GM21515 (cell line): ENCODE results near the gene SRD5A3.

Experiments
- ATAC-seq: cut with Tn5 transposase; IDR thresholded peaks from one replicate; pipeline ENCODE4 v1.9.1; 2021; ENCODE audit not compliant: unreplicated experiment

Gene SRD5A3

DNA sequence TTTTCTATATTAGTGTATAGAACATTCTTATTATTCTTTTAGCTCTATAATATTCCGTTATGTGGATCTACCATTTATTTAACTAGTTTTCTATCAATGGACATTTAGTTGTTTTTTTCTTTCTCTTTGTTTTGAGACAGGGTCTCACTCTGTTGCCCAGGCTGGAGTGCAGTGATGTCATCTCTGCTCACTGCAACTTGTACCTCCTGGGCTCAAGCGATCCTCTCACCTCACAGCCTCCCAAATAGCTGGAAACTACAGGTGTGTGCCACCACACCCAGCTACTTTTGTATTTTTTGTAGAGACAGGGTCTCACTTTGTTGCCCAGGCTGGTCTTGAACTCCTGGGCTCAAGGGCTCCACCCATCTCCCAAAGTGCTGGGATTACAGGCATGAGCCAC lies 60.5 kb downstream of the SRD5A3 start:
- no peak for ATAC-seq

DNA sequence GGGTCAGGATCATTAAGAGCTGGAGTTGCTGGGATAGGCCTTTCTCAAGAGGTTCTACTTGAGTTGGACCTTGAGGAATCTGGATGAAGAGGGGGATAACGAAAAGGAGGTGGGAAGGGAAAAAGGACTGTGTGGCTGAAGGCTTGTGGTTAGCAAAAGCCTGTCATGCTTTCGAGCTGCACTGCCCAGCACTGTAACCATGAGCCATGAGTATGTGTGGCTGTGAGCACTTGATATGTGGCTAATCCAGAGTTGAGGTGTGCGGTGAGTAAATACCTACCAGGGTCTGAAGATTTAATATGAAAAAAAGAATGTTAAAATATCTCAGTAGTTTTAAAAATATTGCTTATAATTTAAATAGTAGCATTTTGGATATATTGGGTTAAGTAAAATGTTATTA lies 61.1 kb downstream of the SRD5A3 start:
- no peak for ATAC-seq

DNA sequence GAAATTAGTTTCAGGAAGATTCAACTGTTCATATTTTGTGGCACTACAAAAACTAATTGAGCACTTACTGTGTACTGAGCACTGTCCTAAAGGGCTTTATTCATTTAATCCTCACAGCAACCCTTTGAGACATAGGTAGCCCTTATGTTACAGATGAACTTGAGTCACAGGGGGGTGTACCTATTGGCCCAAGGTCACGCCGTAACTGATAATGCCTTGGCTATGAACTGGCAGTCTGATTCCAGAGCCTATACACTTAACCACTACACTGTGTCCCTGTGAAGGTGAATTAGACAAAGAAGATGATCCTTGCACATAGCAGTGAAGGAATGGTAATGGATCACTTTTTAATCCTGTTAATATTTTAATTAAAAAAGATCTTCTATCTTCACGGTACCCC lies 61.7 kb downstream of the SRD5A3 start:
- ATAC-seq: no peak

DNA sequence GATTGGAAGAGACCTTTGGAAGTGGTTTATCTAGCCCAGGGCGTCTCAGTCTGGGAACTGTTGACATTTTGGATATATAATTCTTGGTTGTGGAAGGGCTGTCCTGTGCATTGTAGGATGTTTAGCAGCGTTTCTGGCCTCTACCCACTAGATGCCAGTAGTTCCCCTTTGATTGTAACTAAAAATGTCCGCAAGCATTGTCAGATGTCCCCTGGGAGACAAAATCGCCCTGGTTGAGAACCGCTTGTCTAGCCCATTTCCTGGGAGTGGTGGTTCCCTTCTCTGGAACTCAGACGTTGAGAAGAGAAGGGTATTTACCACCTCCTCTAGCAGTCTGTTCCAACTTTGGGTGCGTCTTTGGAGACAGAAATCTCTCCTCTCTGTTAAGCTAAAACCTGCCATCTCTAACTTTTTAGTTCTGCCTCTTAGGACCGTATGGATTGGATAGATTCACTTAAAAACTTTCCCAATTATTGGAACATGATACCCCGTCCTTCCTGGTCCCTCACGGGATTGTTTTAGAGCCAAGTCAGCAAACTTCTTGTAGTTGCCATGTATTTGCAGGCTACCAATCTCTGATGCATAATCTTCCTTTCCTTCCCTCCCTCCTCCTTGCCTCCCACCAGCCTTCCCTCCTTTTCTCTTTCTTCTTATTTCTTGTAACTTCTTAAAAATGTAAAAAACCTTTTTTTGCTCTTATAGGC lies 63.6 kb downstream of the SRD5A3 start:
- peak; percentile 76 for ATAC-seq

DNA sequence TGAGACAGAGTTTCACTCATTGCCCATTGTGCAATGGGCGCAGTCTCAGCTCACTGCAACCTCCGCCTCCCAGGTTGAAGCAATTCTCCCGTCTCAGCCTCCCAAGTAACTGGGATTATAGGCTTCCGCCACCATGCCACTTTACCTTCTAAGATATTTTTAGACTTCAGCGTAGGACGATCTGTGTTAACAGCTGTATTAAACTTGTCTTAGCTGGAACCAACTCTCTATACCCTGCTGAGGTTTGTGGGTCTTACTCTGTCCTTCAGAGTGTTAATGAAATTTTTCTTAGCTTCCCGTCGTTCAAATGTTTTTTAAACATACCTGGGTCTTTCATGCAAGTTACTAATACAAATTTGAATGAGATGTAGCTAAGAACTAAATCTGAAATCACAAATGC lies 64.4 kb downstream of the SRD5A3 start:
- ATAC-seq: no peak

DNA sequence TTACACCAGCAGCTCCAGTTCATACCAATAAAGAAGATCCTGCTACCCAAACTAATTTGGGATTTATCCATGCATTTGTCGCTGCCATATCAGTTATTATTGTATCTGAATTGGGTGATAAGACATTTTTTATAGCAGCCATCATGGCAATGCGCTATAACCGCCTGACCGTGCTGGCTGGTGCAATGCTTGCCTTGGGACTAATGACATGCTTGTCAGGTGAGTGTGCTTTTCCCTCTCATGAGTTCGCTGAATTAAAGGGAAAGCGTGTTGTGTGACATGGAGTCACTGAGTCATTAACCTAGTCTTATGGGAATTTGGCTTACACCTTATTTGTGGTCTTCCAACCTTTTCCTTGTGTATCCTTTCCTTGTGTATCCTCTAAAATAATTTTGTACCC lies 65.6 kb downstream of the SRD5A3 start:
- no peak for ATAC-seq

DNA sequence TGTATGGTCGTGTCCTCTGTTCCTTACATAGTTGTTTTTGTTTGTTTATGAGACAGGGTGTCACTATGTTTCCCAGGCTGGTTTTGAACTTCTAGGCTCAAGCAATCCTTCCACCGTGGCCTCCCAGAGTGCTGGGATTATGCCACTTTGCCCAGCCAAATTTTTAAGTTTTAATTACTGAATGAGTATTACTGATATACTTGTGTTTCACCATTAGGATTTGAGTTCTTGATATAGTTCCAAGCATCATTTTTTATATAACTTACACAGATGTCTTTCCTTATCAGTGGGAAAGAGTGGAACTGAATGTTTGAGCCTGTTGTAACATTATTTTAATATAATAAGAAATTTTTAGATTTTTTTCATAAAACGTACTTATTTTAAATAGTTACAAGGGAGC lies 70.1 kb downstream of the SRD5A3 start:
- no peak for ATAC-seq
